Endothelial cell of umbilical vein (primary cell): ENCODE data around the gene OTUD7B. TPM values are rescaled to one million over a fixed set of nuclear protein-coding genes. Genes with fewer than 3 reads are reported as not detected.

Experiments
- BruUV-seq: library from RNA; stranded (reverse); fragments of 400-500 nt; replicated peaks from 2 replicates; lab custom pipeline; 2021; lab: Mats Ljungman, UMichigan
- CTCF ChIA-PET: fragments of 300-600, 350-600 bp; sonication (Branson Sonifier 250); formaldehyde crosslinking; loops from one replicate; lab custom pipeline; 2021; ENCODE audit warnings: antibody characterized with exemption, inconsistent platforms; lab: Charles Lee
- POLR2A ChIA-PET: fragments of 300-600, 350-600 bp; sonication (Branson Sonifier 250); formaldehyde crosslinking; loops from one replicate; lab custom pipeline; 2021; ENCODE audit warnings: antibody characterized with exemption, inconsistent platforms; lab: Charles Lee
- DNase-seq: peaks from one replicate; pipeline ENCODE4 v3.0.0-alpha.2; 2011; ENCODE audit warnings: low read depth, low spot score
- FAIRE-seq: peaks from 2 replicates; lab custom pipeline; 2011; peaks lifted over from hg19 to GRCh38; lab: Jason Lieb, UNC
- H2AFZ ChIP-seq: 2 replicates; pipeline ENCODE4 v1.6.0; 2012; ENCODE audit warnings: low read depth, low read length, control low read depth, inconsistent platforms
- H3K27ac ChIP-seq: 2 replicates; pipeline ENCODE4 v1.5.1; 2011; ENCODE audit warnings: low read depth, mild to moderate bottlenecking, control low read depth, low read length, moderate library complexity; ENCODE audit not compliant: insufficient read depth
- H3K27me3 ChIP-seq, 2 experiments: 2 replicates each; pipeline versions ENCODE4 v1.6.0 to v1.6.1; 2011; ENCODE audit warnings: low read length in 2 of 2, mixed read lengths in 1 of 2; ENCODE audit not compliant: control insufficient read depth in 2 of 2, insufficient read depth in 2 of 2
- H3K36me3 ChIP-seq, 2 experiments: 2 replicates in 1 of 2; 3 replicates in 1 of 2; pipeline ENCODE4 v1.5.1; 2011; ENCODE audit warnings: low read length in 2 of 2, mild to moderate bottlenecking in 1 of 2, moderate library complexity in 1 of 2; ENCODE audit not compliant: control insufficient read depth in 2 of 2, insufficient read depth in 2 of 2; ENCODE audit errors: extremely low read depth in 1 of 2
- H3K4me1 ChIP-seq: 3 replicates; pipeline ENCODE4 v1.5.1; 2011; ENCODE audit warnings: mild to moderate bottlenecking, low read length; ENCODE audit not compliant: control insufficient read depth, insufficient read depth; ENCODE audit errors: extremely low read depth
- H3K4me2 ChIP-seq: 2 replicates; pipeline ENCODE4 v1.6.1; 2011; ENCODE audit warnings: low read length, control low read depth, mixed read lengths; ENCODE audit not compliant: insufficient read depth
- H3K4me3 ChIP-seq, 3 experiments: fragments of 200-600 bp in 1 of 3; sonication (generic), shearing (Covaris generic) in 1 of 3; replicated peaks in 1 of 3; 2 replicates each; pipeline ENCODE4 v1.5.1; 2011 to 2016; ENCODE audit warnings: control low read depth in 3 of 3, low read length in 3 of 3, mild to moderate bottlenecking in 2 of 3, inconsistent platforms in 1 of 3, low read depth in 1 of 3, moderate library complexity in 1 of 3; ENCODE audit not compliant: insufficient read depth in 1 of 3
- H3K79me2 ChIP-seq: 2 replicates; pipeline ENCODE4 v1.6.0; 2012; ENCODE audit warnings: low read length, inconsistent platforms; ENCODE audit not compliant: control insufficient read depth, insufficient read depth
- H3K9ac ChIP-seq: replicated peaks from 2 replicates; pipeline ENCODE3; 2011; ENCODE audit warnings: low read length, control low read depth; ENCODE audit not compliant: insufficient read depth; ENCODE audit errors: extremely low read depth
- H3K9me1 ChIP-seq: replicated peaks from 3 replicates; pipeline ENCODE4 v1.6.0; 2011; ENCODE audit warnings: mild to moderate bottlenecking, low read length; ENCODE audit not compliant: control insufficient read depth, insufficient read depth; ENCODE audit errors: extremely low read depth
- H3K9me3 ChIP-seq: replicated peaks from 2 replicates; pipeline ENCODE4 v1.5.1; 2012; ENCODE audit warnings: low read length, inconsistent platforms; ENCODE audit not compliant: control insufficient read depth, insufficient read depth
- H4K20me1 ChIP-seq: replicated peaks from 2 replicates; pipeline ENCODE3; 2011; ENCODE audit warnings: mild to moderate bottlenecking, low read length; ENCODE audit not compliant: control insufficient read depth, insufficient read depth; ENCODE audit errors: extremely low read depth
- EZH2 ChIP-seq: IDR thresholded peaks from 2 replicates; pipeline ENCODE4 v1.6.1; 2012; ENCODE audit warnings: borderline replicate concordance, low read depth, mild to moderate bottlenecking, moderate library complexity, low read length, inconsistent platforms; ENCODE audit not compliant: severe bottlenecking
- FOS ChIP-seq: IDR thresholded peaks from 2 replicates; pipeline ENCODE4 v1.6.1; 2011; ENCODE audit warnings: mild to moderate bottlenecking, low read length, moderate library complexity, borderline replicate concordance; ENCODE audit not compliant: insufficient read depth
- JUN ChIP-seq: IDR thresholded peaks from 2 replicates; pipeline ENCODE4 v1.6.1; 2011; ENCODE audit warnings: borderline replicate concordance, low read depth; ENCODE audit not compliant: insufficient read length, insufficient read depth
- POLR2A ChIP-seq: IDR thresholded peaks from 2 replicates; pipeline ENCODE4 v1.6.1; 2012; ENCODE audit warnings: low read depth, mild to moderate bottlenecking, control low read depth, low read length
- POLR2AphosphoS5 ChIP-seq: IDR thresholded peaks from 2 replicates; pipeline ENCODE4 v1.6.1; 2012; ENCODE audit warnings: low read depth, mild to moderate bottlenecking, control low read depth, low read length, moderate library complexity; ENCODE audit not compliant: insufficient read depth
- dilution Hi-C: fragments of 300-500 bp; cut with MboI; formaldehyde crosslinking; loops from one replicate; pipeline ENCODE4 v1.15.0; 2019; ENCODE audit warnings: low sequenced_read_pairs; ENCODE audit not compliant: extremely low pct_ligation_motif_present
- intact Hi-C: fragments of 100-400 bp; cut with micrococcal nuclease; formaldehyde crosslinking; loops from one replicate; pipeline ENCODE4 v1.10.0; 2022
- polyA plus RNA-seq, 4 experiments: library from polyadenylated mRNA; depleted of rRNA in 3 of 4; stranded (reverse) in 3 of 4; unstranded in 1 of 4; fragments of >200 nt; gene quantifications; 2 replicates each; pipeline versions ENCODE4 v1.2.1 to v1.2.3, GENCODE V29; 2011 to 2012; ENCODE audit warnings: missing spikeins in 1 of 4
- total RNA-seq: library from RNA; stranded (reverse); gene quantifications from 2 replicates; pipeline ENCODE4 v1.2.3, GENCODE V29; 2021
- TF ChIP-seq, protein P1 (sequence below), 2 donors: IDR thresholded peaks; 1 replicate in 1 of 2; 2 replicates in 1 of 2; pipeline ENCODE4 v1.5.1; 2011; ENCODE audit warnings: low read length in 2 of 2, mild to moderate bottlenecking in 2 of 2, moderate library complexity in 2 of 2, control low read depth in 1 of 2, inconsistent platforms in 1 of 2, low read depth in 1 of 2; ENCODE audit not compliant: insufficient read depth in 1 of 2; ENCODE audit errors: extremely low read depth in 1 of 2

OTUD7B gene
- total and polyA plus RNA-seq, 2 donors (not counting 3 experiments of a cell fraction or from before 2014, with no cell fraction given): 4.3 to 22.8 TPM

DNA sequence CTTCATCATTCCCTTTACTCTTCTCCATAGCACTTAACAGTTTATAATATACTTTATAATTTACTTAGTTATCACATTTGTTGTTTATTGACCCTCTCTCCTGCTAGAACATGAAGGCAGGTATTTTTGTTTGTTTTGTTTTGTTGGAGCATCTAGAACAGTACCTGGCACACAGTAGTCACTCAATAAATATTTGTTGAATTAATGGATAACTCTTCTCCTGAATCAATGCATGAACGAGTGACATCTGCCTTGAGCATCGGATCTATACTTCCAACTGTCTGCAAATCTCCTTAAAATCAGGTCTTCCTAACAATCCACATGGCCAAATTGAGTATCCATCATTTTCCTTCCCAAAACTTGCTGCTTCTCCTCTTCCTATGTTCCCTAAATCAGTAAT, 38.0 kb downstream of the OTUD7B start:
- Histone ChIP-seq H3K27ac (no peak overlapping the region), H3K9me3 (no peaks in the 10 kb centered on the region), H3K27me3 (no peaks in the 10 kb centered on the region), H3K9ac (no peak overlapping the region), H3K79me2 (no peaks in the 10 kb centered on the region), H3K4me3 (no peak overlapping the region), H3K4me1 (no peaks in the 10 kb centered on the region), H2AFZ (no peak overlapping the region), H4K20me1 (no peaks in the 10 kb centered on the region), H3K36me3 (peaks cover 2 to 12% of the 10 kb centered on the region in 2 experiments), H3K9me1 (no peaks in the 10 kb centered on the region), H3K4me2 (no peak overlapping the region)
- BruUV-seq: no TSS peak
- no peak for TF ChIP-seq EZH2
- TF ChIP-seq POLR2AphosphoS5: no peak
- no peak for TF ChIP-seq POLR2A
- TF ChIP-seq JUN: no peak
- TF ChIP-seq, protein P1, sequence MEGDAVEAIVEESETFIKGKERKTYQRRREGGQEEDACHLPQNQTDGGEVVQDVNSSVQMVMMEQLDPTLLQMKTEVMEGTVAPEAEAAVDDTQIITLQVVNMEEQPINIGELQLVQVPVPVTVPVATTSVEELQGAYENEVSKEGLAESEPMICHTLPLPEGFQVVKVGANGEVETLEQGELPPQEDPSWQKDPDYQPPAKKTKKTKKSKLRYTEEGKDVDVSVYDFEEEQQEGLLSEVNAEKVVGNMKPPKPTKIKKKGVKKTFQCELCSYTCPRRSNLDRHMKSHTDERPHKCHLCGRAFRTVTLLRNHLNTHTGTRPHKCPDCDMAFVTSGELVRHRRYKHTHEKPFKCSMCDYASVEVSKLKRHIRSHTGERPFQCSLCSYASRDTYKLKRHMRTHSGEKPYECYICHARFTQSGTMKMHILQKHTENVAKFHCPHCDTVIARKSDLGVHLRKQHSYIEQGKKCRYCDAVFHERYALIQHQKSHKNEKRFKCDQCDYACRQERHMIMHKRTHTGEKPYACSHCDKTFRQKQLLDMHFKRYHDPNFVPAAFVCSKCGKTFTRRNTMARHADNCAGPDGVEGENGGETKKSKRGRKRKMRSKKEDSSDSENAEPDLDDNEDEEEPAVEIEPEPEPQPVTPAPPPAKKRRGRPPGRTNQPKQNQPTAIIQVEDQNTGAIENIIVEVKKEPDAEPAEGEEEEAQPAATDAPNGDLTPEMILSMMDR (IDR thresholded peaks at IDR 0.05; ENCODE audit: extremely low read depth in 1 of 2, insufficient read depth in 1 of 2, low read depth in 1 of 2, low read length in 2 of 2): no peak
- TF ChIP-seq FOS: no peak
- dilution Hi-C loops (no loop called here), intact Hi-C loops (no loop called here)
- FAIRE-seq (no peak), DNase-seq (no peak)
- ChIA-PET POLR2A (no interaction called here), CTCF (interaction anchor here (1.1 to 2.1 kb wide), 3 partner anchors 10 to 215 kb away, joined by 5 to 6 read pairs (median 5); no protein-coding TSS in a partner anchor)
